NCI-H774 (cell line): ENCODE results near the gene APRT.

Source experiments
- DNase-seq: peaks from one replicate; lab custom pipeline; 2025; lab: John Stamatoyannopoulos, UW

APRT gene

GRCh38 chr16:88807626-88808453, 3.9 kb downstream of the APRT start:
- DNase-seq: no peak

GRCh38 chr16:88807142-88807625, 4.5 kb downstream of the APRT start:
- DNase-seq: no peak

- DNase-seq: no peak
Observed at GRCh38 chr16:88806491-88807111, 5.1 kb downstream of the APRT start.

GRCh38 chr16:88805887-88806393, 5.8 kb downstream of the APRT start:
- DNase-seq: no peak

- DNase-seq: no peak
Observed at GRCh38 chr16:88805340-88805715, 6.4 kb downstream of the APRT start.

- no peak for DNase-seq
Observed at GRCh38 chr16:88804552-88805339, 7.0 kb downstream of the APRT start.

- no peak for DNase-seq
Observed at GRCh38 chr16:88804173-88804551, 7.6 kb downstream of the APRT start.

- peak; percentile 31 for DNase-seq
Observed at GRCh38 chr16:88803264-88803987, 8.3 kb downstream of the APRT start, which contains the start of gene CDT1. Gene CDT1 (plus strand): TSS chr16:88803789. CDS start chr16:88803832, 43 bp downstream.

- DNase-seq: no peak
Observed at GRCh38 chr16:88800277-88800592, 11.5 kb downstream of the APRT start.

- no peak for DNase-seq
Observed at GRCh38 chr16:88799569-88800276, 12.0 kb downstream of the APRT start.

GRCh38 chr16:88798772-88799455, 12.8 kb downstream of the APRT start:
- no peak for DNase-seq

- no peak for DNase-seq
Observed at GRCh38 chr16:88798073-88798472, 13.7 kb downstream of the APRT start.

GRCh38 chr16:88796278-88796677, 15.4 kb downstream of the APRT start:
- no peak for DNase-seq

- DNase-seq: no peak
Observed at GRCh38 chr16:88793251-88793954, 18.3 kb downstream of the APRT start.

- DNase-seq: no peak
Observed at GRCh38 chr16:88792668-88793250, 19.0 kb downstream of the APRT start.

GRCh38 chr16:88792078-88792550, 19.6 kb downstream of the APRT start:
- DNase-seq: no peak

GRCh38 chr16:88790312-88791211, 21.2 kb downstream of the APRT start:
- no peak for DNase-seq

GRCh38 chr16:88789594-88789993, 22.1 kb downstream of the APRT start:
- no peak for DNase-seq
